HL-60 (cell line): Measurements from ENCODE around the gene BAD.
"Not testable (repeated sequence)": the region's sequence is repeated elsewhere in the genome, so short reads cannot be mapped to it uniquely, and the experiment has no call there.

Experiments
- DNase-seq, 2 experiments: peaks; one replicate each; pipeline ENCODE4 v3.0.0-alpha.2; 2010 to 2020; ENCODE audit warnings: low read depth in 1 of 2, low spot score in 1 of 2
- H3K27ac ChIP-seq: fragments of 250-450 bp; sonication (Bioruptor Pico); replicated peaks from 2 replicates; pipeline ENCODE4 v1.5.1; 2020; ENCODE audit warnings: mild to moderate bottlenecking, moderate library complexity
- H3K27me3 ChIP-seq: fragments of 250-450 bp; sonication (Bioruptor Pico); 2 replicates; pipeline ENCODE4 v1.5.1; 2021; ENCODE audit warnings: mild to moderate bottlenecking, moderate library complexity; ENCODE audit not compliant: insufficient read depth, poor library complexity, severe bottlenecking
- H3K4me3 ChIP-seq: replicated peaks from 2 replicates; pipeline ENCODE4 v1.5.1; 2011; ENCODE audit warnings: mild to moderate bottlenecking, control low read depth, low read length; ENCODE audit not compliant: insufficient read depth
- CTCF ChIP-seq: IDR thresholded peaks from one replicate; pipeline ENCODE4 v1.5.1; 2011; ENCODE audit warnings: low read length, control low read depth, inconsistent platforms; ENCODE audit not compliant: insufficient read depth
- GABPA ChIP-seq: IDR thresholded peaks from 2 replicates; pipeline ENCODE4 v1.6.1; 2012; ENCODE audit warnings: low read depth
- POLR2AphosphoS5 ChIP-seq: IDR thresholded peaks from 2 replicates; pipeline ENCODE4 v1.6.1; 2012; ENCODE audit warnings: low read depth
- REST ChIP-seq: IDR thresholded peaks from 2 replicates; pipeline ENCODE4 v1.6.1; 2012; ENCODE audit warnings: low read depth; ENCODE audit not compliant: insufficient replicate concordance
- SPI1 ChIP-seq: IDR thresholded peaks from 2 replicates; pipeline ENCODE4 v1.6.1; 2012; ENCODE audit warnings: low read depth, mild to moderate bottlenecking, borderline replicate concordance

Gene BAD

GRCh38 chr11:64247729-64248531 is 36.5 kb downstream of the BAD start:
- no peak for DNase-seq
- Histone ChIP-seq H3K4me3 (peak overlapping the region; percentile 65; the same call in 1 of the 2 replicates), H3K27me3 (no peaks in the 10 kb centered on the region), H3K27ac (no peak overlapping the region; the same call in 1 of the 2 replicates)
- TF ChIP-seq GABPA = no peak
- no peak for TF ChIP-seq SPI1
- TF ChIP-seq REST = no peak
- no peak for TF ChIP-seq POLR2AphosphoS5
- TF ChIP-seq CTCF = no peak

- TF ChIP-seq POLR2AphosphoS5 (no peak; the same call in 1 of the 2 replicates), REST (peak; percentile 20), GABPA (peak; percentile 64), SPI1 (no peak; the same call in 1 of the 2 replicates), CTCF (no peak)
- DNase-seq = peak; percentile 86 to 89
- Histone ChIP-seq H3K27ac (peak within 1 kb of the TSS; percentile 93), H3K27me3 (no peaks in the 10 kb centered on the region), H3K4me3 (peak within 1 kb of the TSS; percentile 81)
Observed at GRCh38 chr11:64246871-64247728, 37.4 kb downstream of the BAD start, which contains the start of gene PPP1R14B. Gene PPP1R14B, minus strand, starts transcription at chr11:64246943. Its CDS starts 270 bp downstream, at chr11:64246673.

GRCh38 chr11:64246621-64246870 is 37.9 kb downstream of the BAD start:
- peak overlapping the region; percentile 93 for H3K27ac ChIP-seq
- not testable (repeated sequence) for DNase-seq, H3K27me3 ChIP-seq
- peak overlapping the region; percentile 81 for H3K4me3 ChIP-seq
